Measurements from ENCODE around the gene ABHD12.

ABHD12 gene

GRCh38 chr20:25378189-25378883 lies 12.3 kb downstream of the ABHD12 start:
- DNase-seq, result no peak
- Histone ChIP-seq H2BK15ac (ENCODE audit: low read depth, poor library complexity, severe bottlenecking) (no peak overlapping the region), H3K23ac (ENCODE audit: low read length in 2 of 2) (no peak overlapping the region), H3K27ac (ENCODE audit: low read length, poor library complexity, severe bottlenecking) (no peak overlapping the region), H3K4me1 (ENCODE audit: control insufficient read depth, insufficient read depth, low read depth, low read length) (peaks cover 15% of the 10 kb centered on the region), H2BK120ac (ENCODE audit: low read depth, low read length) (no peak overlapping the region), H3K18ac (ENCODE audit: low read depth in 1 of 2, low read length in 2 of 2) (no peak overlapping the region), H3K14ac (ENCODE audit: low read length in 2 of 2) (no peak overlapping the region), H3K9me3 (ENCODE audit: control insufficient read depth, low read length) (no peaks in the 10 kb centered on the region), H3K9ac (ENCODE audit: low read length) (no peak overlapping the region), H2BK12ac (ENCODE audit: low read length in 2 of 2) (no peak overlapping the region), H2AFZ (ENCODE audit: low read depth, low read length) (no peak overlapping the region), H3K79me1 (replicated peaks; ENCODE audit: low read length, poor library complexity, severe bottlenecking) (peaks cover 22% of the 10 kb centered on the region), H2AK5ac (ENCODE audit: low read length, severe bottlenecking) (no peak overlapping the region), H3K36me3 (ENCODE audit: control insufficient read depth in 1 of 2, insufficient read depth in 2 of 2, low read depth in 1 of 2, low read length in 2 of 2) (peaks cover 10 to 17% of the 10 kb centered on the region in 2 experiments), H2BK5ac (ENCODE audit: low read depth, low read length, poor library complexity, severe bottlenecking) (no peak overlapping the region), H3K4me2 (ENCODE audit: low read length, poor library complexity, severe bottlenecking) (no peak overlapping the region), H3K27me3 (ENCODE audit: control insufficient read depth in 1 of 2, insufficient read depth in 1 of 2, low read length in 2 of 2) (no peaks in the 10 kb centered on the region), H3K4me3 (ENCODE audit: insufficient read depth in 1 of 2, low read depth in 1 of 2, low read length in 2 of 2) (no peak overlapping the region), H4K91ac (ENCODE audit: low read length) (no peak overlapping the region), H4K8ac (ENCODE audit: low read length) (no peak overlapping the region), H3K4ac (ENCODE audit: low read depth in 1 of 2, low read length in 2 of 2) (no peak overlapping the region)
- 99% methylated on average over 5 of the region's 5 CpGs for WGBS

DNA sequence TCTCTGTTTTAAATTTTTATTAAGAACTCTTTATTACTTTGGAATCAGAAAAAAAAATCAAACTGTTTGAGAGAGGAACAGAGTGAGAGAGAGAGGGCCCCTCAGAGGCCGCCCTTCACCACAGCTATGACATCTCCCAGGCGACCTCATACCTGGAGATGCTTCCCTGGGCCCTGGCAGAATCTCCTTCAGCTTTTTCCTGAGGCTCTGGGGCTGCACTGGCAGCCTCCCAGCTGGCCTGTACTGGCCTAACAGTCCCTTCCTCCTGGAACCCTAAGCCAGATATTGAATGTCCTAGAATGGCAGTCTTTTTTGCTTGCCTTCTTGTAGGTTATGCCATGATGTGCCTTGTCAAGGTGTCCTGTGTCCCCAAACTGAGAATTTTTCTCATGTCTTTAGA lies 13.7 kb downstream of the ABHD12 start:
- Histone ChIP-seq H2AFZ (ENCODE audit: low read depth, low read length) (no peak overlapping the region), H3K23ac (ENCODE audit: low read length in 2 of 2) (no peak overlapping the region), H2BK12ac (ENCODE audit: low read length in 2 of 2) (no peak overlapping the region), H3K27ac (ENCODE audit: low read length, poor library complexity, severe bottlenecking) (no peak overlapping the region), H3K27me3 (ENCODE audit: control insufficient read depth in 1 of 2, insufficient read depth in 1 of 2, low read length in 2 of 2) (no peaks in the 10 kb centered on the region), H3K14ac (ENCODE audit: low read length in 2 of 2) (no peak overlapping the region), H3K4me1 (ENCODE audit: control insufficient read depth, insufficient read depth, low read depth, low read length) (peaks cover 10% of the 10 kb centered on the region), H3K9ac (ENCODE audit: low read length) (no peak overlapping the region), H4K91ac (ENCODE audit: low read length) (no peak overlapping the region), H3K9me3 (ENCODE audit: control insufficient read depth, low read length) (peaks cover 6% of the 10 kb centered on the region), H3K4ac (ENCODE audit: low read depth in 1 of 2, low read length in 2 of 2) (no peak overlapping the region), H2BK15ac (ENCODE audit: low read depth, poor library complexity, severe bottlenecking) (no peak overlapping the region), H3K18ac (ENCODE audit: low read depth in 1 of 2, low read length in 2 of 2) (no peak overlapping the region), H2BK120ac (ENCODE audit: low read depth, low read length) (no peak overlapping the region), H3K4me3 (ENCODE audit: insufficient read depth in 1 of 2, low read depth in 1 of 2, low read length in 2 of 2) (no peak overlapping the region), H4K8ac (ENCODE audit: low read length) (no peak overlapping the region), H3K36me3 (ENCODE audit: control insufficient read depth in 1 of 2, insufficient read depth in 2 of 2, low read depth in 1 of 2, low read length in 2 of 2) (peaks cover 5 to 9% of the 10 kb centered on the region in 2 experiments), H2AK5ac (ENCODE audit: low read length, severe bottlenecking) (no peak overlapping the region), H3K79me1 (replicated peaks; ENCODE audit: low read length, poor library complexity, severe bottlenecking) (peaks cover 26% of the 10 kb centered on the region), H3K4me2 (ENCODE audit: low read length, poor library complexity, severe bottlenecking) (no peak overlapping the region), H2BK5ac (ENCODE audit: low read depth, low read length, poor library complexity, severe bottlenecking) (no peak overlapping the region)
- DNase-seq, result no peak
- WGBS, result 85% methylated on average over 2 of the region's 2 CpGs

- no peak for DNase-seq
- Histone ChIP-seq H3K23ac (ENCODE audit: low read length in 2 of 2) (no peak overlapping the region), H3K4ac (ENCODE audit: low read depth in 1 of 2, low read length in 2 of 2) (no peak overlapping the region), H2BK5ac (ENCODE audit: low read depth, low read length, poor library complexity, severe bottlenecking) (no peak overlapping the region), H2BK12ac (ENCODE audit: low read length in 2 of 2) (no peak overlapping the region), H2BK120ac (ENCODE audit: low read depth, low read length) (no peak overlapping the region), H3K9ac (ENCODE audit: low read length) (no peak overlapping the region), H3K4me1 (ENCODE audit: control insufficient read depth, insufficient read depth, low read depth, low read length) (peaks cover 10% of the 10 kb centered on the region), H3K18ac (ENCODE audit: low read depth in 1 of 2, low read length in 2 of 2) (no peak overlapping the region), H4K91ac (ENCODE audit: low read length) (no peak overlapping the region), H3K36me3 (ENCODE audit: control insufficient read depth in 1 of 2, insufficient read depth in 2 of 2, low read depth in 1 of 2, low read length in 2 of 2) (peaks cover 2 to 6% of the 10 kb centered on the region in 2 experiments), H3K27me3 (ENCODE audit: control insufficient read depth in 1 of 2, insufficient read depth in 1 of 2, low read length in 2 of 2) (no peaks in the 10 kb centered on the region), H3K27ac (ENCODE audit: low read length, poor library complexity, severe bottlenecking) (no peak overlapping the region), H2BK15ac (ENCODE audit: low read depth, poor library complexity, severe bottlenecking) (no peak overlapping the region), H3K9me3 (ENCODE audit: control insufficient read depth, low read length) (peaks cover 13% of the 10 kb centered on the region), H4K8ac (ENCODE audit: low read length) (no peak overlapping the region), H2AFZ (ENCODE audit: low read depth, low read length) (no peak overlapping the region), H3K79me1 (replicated peaks; ENCODE audit: low read length, poor library complexity, severe bottlenecking) (peaks cover 27% of the 10 kb centered on the region), H3K14ac (ENCODE audit: low read length in 2 of 2) (no peak overlapping the region), H3K4me3 (ENCODE audit: insufficient read depth in 1 of 2, low read depth in 1 of 2, low read length in 2 of 2) (no peak overlapping the region), H2AK5ac (ENCODE audit: low read length, severe bottlenecking) (no peak overlapping the region), H3K4me2 (ENCODE audit: low read length, poor library complexity, severe bottlenecking) (no peak overlapping the region)
- WGBS, result 97% methylated on average over 4 of the region's 4 CpGs
Measured at GRCh38 chr20:25376236-25376635, 14.4 kb downstream of the ABHD12 start.

DNA sequence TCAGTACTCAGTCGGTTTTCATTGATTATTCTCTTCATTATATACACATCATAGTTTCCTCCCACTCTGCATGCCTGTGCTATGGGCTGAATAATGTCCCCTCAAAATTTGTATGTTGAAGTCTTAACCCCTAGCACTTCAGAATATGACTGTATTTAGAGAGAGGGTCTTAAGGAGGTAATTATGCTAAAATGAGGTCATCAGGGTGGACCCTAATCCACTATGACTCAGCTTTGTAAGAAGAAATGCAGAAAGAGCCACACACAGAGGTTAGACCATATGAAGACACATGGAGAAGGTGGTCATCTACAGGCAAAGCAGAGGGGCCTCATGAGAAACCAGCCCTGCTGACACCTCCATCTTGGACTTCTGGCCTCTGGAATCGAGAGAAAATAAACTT lies 15.8 kb downstream of the ABHD12 start:
- no peak for DNase-seq
- no CpG with 5 or more reads among the region's 2 CpGs for WGBS
- peaks cover 29% of the 10 kb centered on the region for H3K79me1 ChIP-seq (replicated peaks; ENCODE audit: low read length, poor library complexity, severe bottlenecking)
- H3K14ac ChIP-seq (ENCODE audit: low read length in 2 of 2), result no peak overlapping the region
- peaks cover 6% of the 10 kb centered on the region for H3K4me1 ChIP-seq (ENCODE audit: control insufficient read depth, insufficient read depth, low read depth, low read length)
- no peak overlapping the region for H2BK5ac ChIP-seq (ENCODE audit: low read depth, low read length, poor library complexity, severe bottlenecking)
- H4K8ac ChIP-seq (ENCODE audit: low read length), result no peak overlapping the region
- H3K23ac ChIP-seq (ENCODE audit: low read length in 2 of 2), result no peak overlapping the region
- H3K27me3 ChIP-seq (ENCODE audit: control insufficient read depth in 1 of 2, insufficient read depth in 1 of 2, low read length in 2 of 2), result no peaks in the 10 kb centered on the region
- H2AK5ac ChIP-seq (ENCODE audit: low read length, severe bottlenecking), result no peak overlapping the region
- H3K18ac ChIP-seq (ENCODE audit: low read depth in 1 of 2, low read length in 2 of 2), result no peak overlapping the region
- peaks cover 0 to 2% of the 10 kb centered on the region in 2 experiments for H3K36me3 ChIP-seq (ENCODE audit: control insufficient read depth in 1 of 2, insufficient read depth in 2 of 2, low read depth in 1 of 2, low read length in 2 of 2)
- no peak overlapping the region for H2BK12ac ChIP-seq (ENCODE audit: low read length in 2 of 2)
- no peak overlapping the region for H4K91ac ChIP-seq (ENCODE audit: low read length)
- H3K27ac ChIP-seq (ENCODE audit: low read length, poor library complexity, severe bottlenecking), result no peak overlapping the region
- no peak overlapping the region for H2AFZ ChIP-seq (ENCODE audit: low read depth, low read length)
- H2BK120ac ChIP-seq (ENCODE audit: low read depth, low read length), result no peak overlapping the region
- peaks cover 22% of the 10 kb centered on the region for H3K9me3 ChIP-seq (ENCODE audit: control insufficient read depth, low read length)
- H3K9ac ChIP-seq (ENCODE audit: low read length), result no peak overlapping the region
- no peak overlapping the region for H3K4ac ChIP-seq (ENCODE audit: low read depth in 1 of 2, low read length in 2 of 2)
- H2BK15ac ChIP-seq (ENCODE audit: low read depth, poor library complexity, severe bottlenecking), result no peak overlapping the region
- no peak overlapping the region for H3K4me3 ChIP-seq (ENCODE audit: insufficient read depth in 1 of 2, low read depth in 1 of 2, low read length in 2 of 2)
- no peak overlapping the region for H3K4me2 ChIP-seq (ENCODE audit: low read length, poor library complexity, severe bottlenecking)

Measured in mesenchymal stem cell (in vitro differentiated cells and primary cell).